Subcutaneous adipose tissue (tissue), 4 donors: Measurements from ENCODE around the gene CRB2. TPM values are rescaled to one million over a fixed set of nuclear protein-coding genes. Genes with fewer than 3 reads are reported as not detected.

Experiments used
- total RNA-seq, 4 donors: library from RNA; depleted of rRNA; stranded (reverse); fragments of >200 nt; gene quantifications; one replicate each; pipeline ENCODE4 v1.1.0, GENCODE V29; 2016
- TF ChIP-seq, protein P1 (sequence below): fragments of 450-650 bp; IDR thresholded peaks from one replicate; pipeline ENCODE4 v1.5.1; 2016; ENCODE audit warnings: low read depth, mild to moderate bottlenecking, control low read depth, antibody characterized with exemption, moderate library complexity

CRB2 gene
- total RNA-seq, 4 donors from 2014 or later = 0.33 TPM; not detected in 3

DNA sequence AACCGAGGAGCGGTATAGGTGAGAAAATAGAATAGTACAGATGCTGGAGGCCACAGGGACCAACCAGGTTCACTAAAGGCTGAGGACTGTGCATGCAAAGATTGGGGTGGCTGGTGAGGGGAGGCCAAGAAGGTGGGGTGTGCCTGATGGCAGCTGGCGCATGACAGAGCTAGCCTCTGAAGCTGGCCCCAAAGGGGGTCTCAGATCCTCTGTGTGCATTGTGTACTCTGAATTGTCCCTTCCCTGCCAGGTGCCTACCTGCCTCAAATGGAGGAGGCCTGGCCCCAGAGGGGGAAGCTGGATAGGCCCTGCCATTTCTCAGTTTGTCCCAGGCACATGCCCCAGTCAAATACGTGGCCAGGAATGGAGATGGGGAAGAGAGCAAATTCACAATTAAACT, 63.1 kb downstream of the CRB2 start:
- TF ChIP-seq, protein P1, sequence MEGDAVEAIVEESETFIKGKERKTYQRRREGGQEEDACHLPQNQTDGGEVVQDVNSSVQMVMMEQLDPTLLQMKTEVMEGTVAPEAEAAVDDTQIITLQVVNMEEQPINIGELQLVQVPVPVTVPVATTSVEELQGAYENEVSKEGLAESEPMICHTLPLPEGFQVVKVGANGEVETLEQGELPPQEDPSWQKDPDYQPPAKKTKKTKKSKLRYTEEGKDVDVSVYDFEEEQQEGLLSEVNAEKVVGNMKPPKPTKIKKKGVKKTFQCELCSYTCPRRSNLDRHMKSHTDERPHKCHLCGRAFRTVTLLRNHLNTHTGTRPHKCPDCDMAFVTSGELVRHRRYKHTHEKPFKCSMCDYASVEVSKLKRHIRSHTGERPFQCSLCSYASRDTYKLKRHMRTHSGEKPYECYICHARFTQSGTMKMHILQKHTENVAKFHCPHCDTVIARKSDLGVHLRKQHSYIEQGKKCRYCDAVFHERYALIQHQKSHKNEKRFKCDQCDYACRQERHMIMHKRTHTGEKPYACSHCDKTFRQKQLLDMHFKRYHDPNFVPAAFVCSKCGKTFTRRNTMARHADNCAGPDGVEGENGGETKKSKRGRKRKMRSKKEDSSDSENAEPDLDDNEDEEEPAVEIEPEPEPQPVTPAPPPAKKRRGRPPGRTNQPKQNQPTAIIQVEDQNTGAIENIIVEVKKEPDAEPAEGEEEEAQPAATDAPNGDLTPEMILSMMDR = no peak

DNA sequence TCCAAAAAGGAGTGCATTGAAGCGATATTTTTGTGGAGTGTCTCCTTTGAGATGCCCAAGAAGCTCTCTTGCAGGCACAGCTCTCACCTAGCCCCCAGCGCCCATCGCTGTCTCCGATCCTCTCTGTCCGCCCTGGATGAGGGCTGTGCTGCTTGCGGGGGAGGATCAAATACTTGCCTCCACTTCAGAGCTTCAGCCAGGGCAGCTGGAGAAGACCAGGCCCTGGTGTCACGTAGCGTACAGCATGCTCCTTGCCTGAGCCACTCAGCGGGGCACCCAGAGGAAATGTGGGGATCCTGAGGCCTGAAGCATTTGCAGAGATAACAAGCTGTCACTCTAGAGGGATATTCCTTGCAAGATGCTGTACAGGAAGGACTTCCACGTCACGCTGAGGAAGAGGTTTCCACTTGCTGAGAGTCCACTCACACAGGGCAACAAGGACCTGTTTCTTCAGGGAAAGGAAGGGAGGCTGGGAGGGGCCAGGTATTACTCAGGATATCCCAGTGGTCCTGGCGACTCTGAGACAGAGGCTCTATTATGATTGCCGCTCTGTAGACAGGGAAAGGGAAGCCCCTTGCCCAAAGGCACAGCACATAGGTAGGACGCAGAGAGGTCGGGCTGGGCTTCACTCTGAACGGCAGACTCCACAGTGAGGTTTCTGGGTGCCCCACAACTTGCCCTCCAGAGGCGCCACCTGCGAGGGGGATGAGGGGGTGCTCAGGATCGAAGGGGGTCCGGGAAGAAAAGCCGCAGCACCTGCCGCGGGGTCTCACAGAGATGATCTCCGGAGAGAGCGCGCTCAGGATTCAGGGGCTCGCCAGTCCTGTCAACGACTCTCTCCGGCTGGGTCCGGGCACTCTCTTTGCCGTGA, 64.0 kb downstream of the CRB2 start:
- TF ChIP-seq, protein P1 = no peak

DNA sequence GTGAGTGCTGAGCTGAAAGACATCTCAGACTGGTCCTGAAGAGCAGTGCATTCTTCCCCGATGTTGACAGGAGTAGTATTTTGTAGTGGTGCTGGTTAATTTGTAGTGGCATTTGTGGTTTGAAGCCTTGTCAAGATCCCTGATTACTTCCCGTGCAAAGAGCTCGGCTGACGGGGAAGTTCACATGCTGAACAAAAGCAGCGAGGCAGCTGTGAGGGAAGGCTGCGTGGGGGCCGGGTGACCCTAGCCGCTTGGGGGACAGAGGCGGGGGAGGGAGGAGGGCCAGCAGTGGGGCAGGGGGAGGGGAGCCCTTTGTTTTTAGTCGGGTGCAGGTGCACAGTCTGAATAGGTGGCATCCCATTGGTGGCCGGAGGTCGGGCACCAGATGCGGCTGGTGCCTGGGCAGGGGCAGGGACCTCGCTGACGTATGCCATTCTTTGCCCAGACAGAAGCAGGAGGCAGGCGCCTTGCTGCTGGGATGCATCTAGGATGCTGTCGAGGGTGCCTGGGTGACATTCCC, 64.7 kb downstream of the CRB2 start:
- TF ChIP-seq, protein P1 = no peak

DNA sequence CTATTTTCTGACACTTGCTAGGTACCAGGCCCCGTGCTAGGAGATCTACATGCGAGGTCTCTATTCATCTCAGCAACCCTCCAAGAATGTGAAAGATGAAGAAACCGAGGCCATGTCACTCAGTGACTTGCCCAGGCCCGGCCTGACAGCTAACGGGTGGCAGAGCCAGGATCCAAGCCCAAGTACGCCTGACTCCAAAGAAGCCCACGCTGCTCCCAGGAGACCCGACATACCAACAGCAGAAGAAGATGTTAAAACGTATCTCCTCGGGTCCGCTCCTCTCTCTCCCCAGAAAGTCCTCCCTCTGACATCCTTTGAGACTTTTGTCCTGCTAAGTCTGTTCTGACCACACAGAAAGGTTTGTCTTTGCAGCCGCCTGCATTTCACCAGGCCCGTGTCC, 65.2 kb downstream of the CRB2 start:
- TF ChIP-seq, protein P1 = no peak

DNA sequence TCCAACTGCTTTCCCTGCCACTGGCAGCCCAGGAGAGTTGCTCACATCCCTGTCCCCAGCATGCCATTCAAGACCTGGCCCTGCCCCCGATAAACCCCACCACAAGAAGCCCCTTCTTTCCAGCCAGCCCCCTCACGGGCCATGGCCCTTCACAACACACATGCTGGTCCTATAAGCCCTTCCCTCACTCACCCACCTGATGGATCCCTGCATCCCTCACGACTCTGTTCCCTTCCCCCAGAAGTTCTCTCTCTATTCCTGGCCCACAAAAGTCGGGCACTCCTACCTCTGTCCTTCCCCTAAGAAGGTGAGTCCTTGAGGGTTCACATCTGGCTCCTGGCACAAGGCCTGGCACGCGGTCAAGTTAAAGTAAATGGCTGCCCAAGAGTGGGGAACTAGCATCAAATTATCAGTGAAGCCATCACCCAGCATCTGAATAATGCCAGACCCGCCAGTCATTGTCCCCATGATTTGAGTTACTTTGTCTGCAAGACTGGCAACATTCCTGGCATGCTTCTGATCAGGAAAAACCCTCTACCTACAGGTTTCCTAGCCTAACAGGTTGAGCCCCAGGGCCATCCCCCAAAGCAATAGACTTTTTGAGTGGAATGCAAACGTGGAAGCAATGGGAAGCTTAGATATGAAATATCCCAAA, 65.9 kb downstream of the CRB2 start:
- TF ChIP-seq, protein P1 = no peak

DNA sequence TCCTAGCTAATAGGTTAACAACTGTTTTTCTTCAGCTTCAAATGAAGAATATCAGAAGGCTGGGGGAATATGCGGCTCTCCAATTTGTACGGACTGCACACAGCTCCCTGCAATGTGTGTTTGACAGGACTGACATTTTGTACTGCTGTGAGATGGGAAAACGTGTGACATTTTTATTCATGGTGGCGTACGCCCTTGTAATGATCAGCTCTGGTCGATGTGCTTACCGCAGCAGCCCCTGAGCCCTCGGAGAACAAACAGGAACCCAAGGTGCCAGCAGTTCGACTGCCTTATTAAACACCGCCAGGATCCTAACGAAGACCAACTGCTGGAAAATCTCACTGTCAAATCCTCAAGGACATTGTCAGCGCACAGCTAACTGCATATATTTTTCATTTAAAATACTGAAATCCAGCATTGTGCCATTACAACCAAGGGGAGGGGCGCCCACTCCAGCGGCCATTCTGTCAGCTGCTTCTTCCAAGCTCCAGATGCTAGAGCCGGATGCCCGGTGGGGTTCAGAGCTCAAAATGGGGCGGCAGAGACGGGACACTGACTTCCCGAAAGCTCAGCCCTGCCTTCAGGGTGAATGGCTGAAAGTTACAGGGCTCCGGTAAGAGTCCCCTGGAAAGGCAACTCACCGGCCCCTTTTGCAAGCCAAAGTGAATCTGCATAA, 66.8 kb downstream of the CRB2 start:
- TF ChIP-seq, protein P1 = no peak

DNA sequence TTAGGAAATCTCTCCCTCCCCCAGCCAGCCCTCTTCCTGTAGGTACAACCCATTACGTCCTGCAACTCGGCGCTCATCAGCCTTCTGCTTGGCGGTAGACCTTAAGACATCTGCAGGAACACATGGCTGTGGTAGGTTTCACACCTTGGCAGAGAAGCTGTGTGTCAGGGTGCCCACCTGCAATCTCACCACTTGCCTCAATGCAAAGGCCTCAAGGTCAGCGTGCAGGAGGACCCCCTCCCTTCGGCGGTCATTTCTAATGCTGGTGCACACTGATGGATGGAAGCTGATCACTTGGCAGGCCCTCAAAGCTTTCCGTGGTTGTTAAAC, 67.3 kb downstream of the CRB2 start:
- TF ChIP-seq, protein P1 = no peak
